Central memory CD8-positive, alpha-beta T cell (primary cell): ENCODE measurements around the gene PCDHB6.
A peak's percentile ranks its signal among the peaks of the same experiment; 100 is the strongest.
"Not testable (repeated sequence)": the region's sequence is repeated elsewhere in the genome, so short reads cannot be mapped to it uniquely, and the experiment has no call there.

Experiments
- ATAC-seq: fragments of 150-1000 bp; cut with Tn5 transposase; replicated peaks from 2 replicates; pipeline ENCODE4 v1.10.0; 2022; ENCODE audit warnings: mild to moderate bottlenecking, moderate FRiP score, moderate number of reproducible peaks; ENCODE audit not compliant: poor library complexity, severe bottlenecking; ENCODE audit errors: extremely low read depth
- DNase-seq, 2 donors: peaks; one replicate each; pipeline ENCODE4 v3.0.0; 2021; ENCODE audit warnings: low spot score in 2 of 2
- H3K27ac Mint-ChIP-seq: one replicate; pipeline ENCODE4 v1.8.0; 2022; ENCODE audit warnings: low read depth, mild to moderate bottlenecking, moderate library complexity, mixed read lengths
- H3K27me3 Mint-ChIP-seq: one replicate; pipeline ENCODE4 v1.8.0; 2022; ENCODE audit warnings: mixed read lengths
- H3K36me3 Mint-ChIP-seq: one replicate; pipeline ENCODE4 v1.8.0; 2022; ENCODE audit warnings: mild to moderate bottlenecking, moderate library complexity, mixed read lengths; ENCODE audit not compliant: insufficient read depth
- H3K4me1 Mint-ChIP-seq: one replicate; pipeline ENCODE4 v1.8.0; 2022; ENCODE audit warnings: mixed read lengths
- H3K4me3 Mint-ChIP-seq: one replicate; pipeline ENCODE4 v1.8.0; 2022; ENCODE audit warnings: mild to moderate bottlenecking, moderate library complexity, mixed read lengths
- H3K9me3 Mint-ChIP-seq: one replicate; pipeline ENCODE4 v1.8.0; 2022; ENCODE audit warnings: mixed read lengths

Gene PCDHB6

DNA sequence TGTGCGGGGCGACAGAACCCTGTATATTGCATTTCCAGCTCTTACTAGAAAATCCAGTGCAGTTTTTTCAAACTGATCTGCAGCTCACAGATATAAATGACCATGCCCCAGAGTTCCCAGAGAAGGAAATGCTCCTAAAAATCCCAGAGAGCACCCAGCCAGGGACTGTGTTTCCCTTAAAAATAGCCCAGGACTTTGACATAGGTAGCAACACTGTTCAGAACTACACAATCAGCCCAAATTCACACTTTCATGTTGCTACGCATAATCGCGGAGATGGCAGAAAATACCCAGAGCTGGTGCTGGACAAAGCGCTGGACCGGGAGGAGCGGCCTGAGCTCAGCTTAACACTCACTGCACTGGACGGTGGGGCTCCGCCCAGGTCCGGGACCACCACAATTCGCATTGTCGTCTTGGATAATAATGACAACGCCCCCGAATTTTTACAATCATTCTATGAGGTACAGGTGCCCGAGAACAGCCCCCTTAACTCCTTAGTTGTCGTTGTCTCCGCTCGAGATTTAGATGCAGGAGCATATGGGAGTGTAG is 14.1 kb upstream of the PCDHB6 start:
- Mint-ChIP-seq H3K27me3 (peaks cover 15% of the 10 kb centered on the region), H3K4me3 (no peak overlapping the region), H3K27ac (no peak overlapping the region), H3K9me3 (peaks cover 11% of the 10 kb centered on the region), H3K36me3 (no peaks in the 10 kb centered on the region), H3K4me1 (peaks cover 7% of the 10 kb centered on the region)
- DNase-seq, result no peak
- no peak for ATAC-seq

DNA sequence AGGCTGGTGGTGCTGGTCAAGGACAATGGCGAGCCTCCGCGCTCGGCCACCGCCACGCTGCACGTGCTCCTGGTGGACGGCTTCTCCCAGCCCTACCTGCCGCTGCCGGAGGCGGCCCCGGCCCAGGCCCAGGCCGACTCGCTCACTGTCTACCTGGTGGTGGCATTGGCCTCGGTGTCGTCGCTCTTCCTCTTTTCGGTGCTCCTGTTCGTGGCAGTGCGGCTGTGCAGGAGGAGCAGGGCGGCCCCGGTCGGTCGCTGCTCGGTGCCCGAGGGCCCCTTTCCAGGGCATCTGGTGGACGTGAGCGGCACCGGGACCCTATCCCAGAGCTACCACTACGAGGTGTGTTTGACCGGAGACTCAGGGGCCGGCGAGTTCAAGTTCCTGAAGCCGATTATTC is 12.5 kb upstream of the PCDHB6 start:
- not testable (repeated sequence) for H3K27ac Mint-ChIP-seq, ATAC-seq, DNase-seq, H3K36me3 Mint-ChIP-seq, H3K4me1 Mint-ChIP-seq, H3K4me3 Mint-ChIP-seq
- H3K9me3 Mint-ChIP-seq, result peaks cover 11% of the 10 kb centered on the region
- H3K27me3 Mint-ChIP-seq, result peaks cover 15% of the 10 kb centered on the region

DNA sequence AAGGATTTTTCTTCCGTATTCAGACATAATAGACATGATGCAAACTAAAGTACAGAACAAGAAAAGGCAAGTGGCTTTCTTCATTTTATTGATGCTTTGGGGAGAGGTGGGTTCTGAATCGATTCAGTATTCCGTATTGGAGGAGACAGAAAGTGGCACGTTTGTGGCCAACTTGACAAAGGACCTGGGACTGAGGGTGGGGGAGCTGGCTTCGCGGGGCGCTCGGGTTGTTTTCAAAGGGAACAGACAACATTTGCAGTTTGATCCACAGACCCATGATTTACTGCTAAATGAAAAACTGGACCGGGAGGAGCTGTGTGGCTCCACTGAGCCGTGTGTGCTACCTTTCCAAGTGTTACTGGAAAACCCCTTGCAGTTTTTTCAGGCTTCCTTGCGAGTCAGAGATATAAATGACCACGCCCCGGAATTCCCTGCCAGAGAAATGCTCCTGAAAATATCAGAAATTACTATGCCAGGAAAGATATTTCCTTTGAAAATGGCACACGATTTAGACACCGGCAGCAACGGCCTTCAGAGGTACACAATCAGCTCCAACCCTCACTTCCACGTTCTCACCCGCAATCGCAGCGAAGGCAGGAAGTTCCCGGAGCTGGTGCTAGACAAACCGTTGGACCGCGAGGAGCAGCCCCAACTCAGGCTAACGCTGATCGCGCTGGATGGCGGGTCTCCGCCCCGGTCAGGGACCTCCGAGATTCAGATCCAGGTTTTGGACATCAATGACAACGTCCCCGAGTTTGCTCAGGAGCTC is 551 bp downstream of the PCDHB6 start:
- DNase-seq (no peak), ATAC-seq (no peak)
- no peaks in the 10 kb centered on the region for H3K36me3 Mint-ChIP-seq
- H3K4me1 Mint-ChIP-seq, result no peaks in the 10 kb centered on the region
- H3K4me3 Mint-ChIP-seq, result no peak overlapping the region
- peaks cover 61% of the 10 kb centered on the region for H3K27me3 Mint-ChIP-seq
- H3K9me3 Mint-ChIP-seq, result peaks cover 6% of the 10 kb centered on the region
- no peak overlapping the region for H3K27ac Mint-ChIP-seq

- DNase-seq, result no peak
- Mint-ChIP-seq H3K4me1 (no peaks in the 10 kb centered on the region), H3K36me3 (no peaks in the 10 kb centered on the region), H3K9me3 (peaks cover 6% of the 10 kb centered on the region), H3K27me3 (peaks cover 61% of the 10 kb centered on the region), H3K27ac (no peak overlapping the region), H3K4me3 (no peak overlapping the region)
- ATAC-seq, result no peak
Measured at GRCh38 chr5:141150993-141151325, 1.1 kb downstream of the PCDHB6 start.

DNA sequence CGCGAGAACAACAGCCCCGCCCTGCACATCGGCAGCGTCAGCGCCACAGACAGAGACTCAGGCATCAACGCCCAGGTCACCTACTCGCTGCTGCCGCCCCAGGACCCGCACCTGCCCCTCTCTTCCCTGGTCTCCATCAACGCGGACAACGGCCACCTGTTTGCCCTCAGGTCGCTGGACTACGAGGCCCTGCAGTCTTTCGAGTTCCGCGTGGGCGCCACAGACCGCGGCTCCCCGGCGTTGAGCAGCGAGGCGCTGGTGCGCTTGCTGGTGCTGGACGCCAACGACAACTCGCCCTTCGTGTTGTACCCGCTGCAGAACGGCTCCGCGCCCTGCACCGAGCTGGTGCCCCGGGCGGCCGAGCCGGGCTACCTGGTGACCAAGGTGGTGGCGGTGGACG is 1.8 kb downstream of the PCDHB6 start:
- DNase-seq, H3K4me3 Mint-ChIP-seq, H3K36me3 Mint-ChIP-seq, ATAC-seq, H3K9me3 Mint-ChIP-seq, H3K27ac Mint-ChIP-seq, H3K4me1 Mint-ChIP-seq: not testable (repeated sequence)
- H3K27me3 Mint-ChIP-seq, result peaks cover 61% of the 10 kb centered on the region

DNA sequence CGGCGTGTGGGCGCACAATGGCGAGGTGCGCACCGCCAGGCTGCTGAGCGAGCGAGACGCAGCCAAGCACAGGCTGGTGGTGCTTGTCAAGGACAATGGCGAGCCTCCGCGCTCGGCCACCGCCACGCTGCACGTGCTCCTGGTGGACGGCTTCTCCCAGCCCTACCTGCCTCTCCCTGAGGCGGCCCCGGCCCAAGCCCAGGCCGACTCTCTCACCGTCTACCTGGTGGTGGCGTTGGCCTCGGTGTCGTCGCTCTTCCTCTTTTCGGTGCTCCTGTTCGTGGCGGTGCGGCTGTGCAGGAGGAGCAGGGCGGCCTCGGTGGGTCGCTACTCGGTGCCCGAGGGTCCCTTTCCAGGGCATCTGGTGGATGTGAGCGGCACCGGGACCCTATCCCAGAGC is 2.2 kb downstream of the PCDHB6 start:
- not testable (repeated sequence) for H3K27ac Mint-ChIP-seq
- H3K27me3 Mint-ChIP-seq, result peaks cover 60% of the 10 kb centered on the region

DNA sequence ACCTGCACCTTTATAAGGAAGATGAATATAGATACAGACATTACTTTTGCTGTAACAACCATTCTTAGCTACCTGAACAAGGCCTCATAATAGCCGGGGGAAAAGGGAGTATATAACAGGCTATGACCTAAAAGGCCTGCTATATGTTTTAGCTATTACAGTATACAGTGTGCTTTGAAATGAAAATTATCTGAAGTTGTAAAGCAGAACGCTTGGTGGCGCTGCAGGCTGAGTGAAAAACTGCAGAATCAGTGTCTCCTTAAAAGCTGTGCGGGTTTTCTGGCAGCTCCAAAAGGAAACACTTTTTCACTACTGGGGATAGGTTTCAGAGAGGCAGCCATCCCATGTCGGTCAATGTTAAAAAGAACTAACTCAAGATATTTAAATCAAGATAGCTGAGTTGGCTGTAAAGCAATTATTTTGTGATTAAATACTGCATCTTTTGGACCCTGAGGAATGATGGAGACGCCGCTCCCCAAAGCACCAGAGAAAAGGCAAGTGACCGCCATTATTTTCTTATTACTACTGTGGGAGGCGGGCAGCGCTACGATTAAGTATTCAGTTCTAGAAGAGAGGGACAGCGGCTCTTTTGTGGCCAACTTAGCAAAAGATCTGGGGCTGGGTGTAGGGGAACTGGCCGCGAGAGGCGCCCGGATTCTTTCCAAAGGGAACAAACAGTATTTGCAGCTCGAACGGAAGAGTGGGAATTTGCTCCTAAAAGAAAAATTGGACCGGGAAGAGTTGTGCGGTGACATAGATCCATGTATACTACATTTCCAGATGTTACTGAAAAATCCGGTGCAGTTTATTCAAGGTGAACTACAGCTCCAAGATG is 5.9 kb downstream of the PCDHB6 start:
- Mint-ChIP-seq H3K36me3 (no peaks in the 10 kb centered on the region), H3K4me3 (no peak overlapping the region), H3K4me1 (no peaks in the 10 kb centered on the region), H3K27ac (no peak overlapping the region), H3K27me3 (peaks cover 54% of the 10 kb centered on the region), H3K9me3 (no peaks in the 10 kb centered on the region)
- DNase-seq (no peak), ATAC-seq (no peak)

More for the DNA sequence above, 2.2 kb downstream of the PCDHB6 start:
- not testable (repeated sequence) for ATAC-seq, DNase-seq, H3K4me1 Mint-ChIP-seq, H3K9me3 Mint-ChIP-seq, H3K36me3 Mint-ChIP-seq, H3K4me3 Mint-ChIP-seq

DNA sequence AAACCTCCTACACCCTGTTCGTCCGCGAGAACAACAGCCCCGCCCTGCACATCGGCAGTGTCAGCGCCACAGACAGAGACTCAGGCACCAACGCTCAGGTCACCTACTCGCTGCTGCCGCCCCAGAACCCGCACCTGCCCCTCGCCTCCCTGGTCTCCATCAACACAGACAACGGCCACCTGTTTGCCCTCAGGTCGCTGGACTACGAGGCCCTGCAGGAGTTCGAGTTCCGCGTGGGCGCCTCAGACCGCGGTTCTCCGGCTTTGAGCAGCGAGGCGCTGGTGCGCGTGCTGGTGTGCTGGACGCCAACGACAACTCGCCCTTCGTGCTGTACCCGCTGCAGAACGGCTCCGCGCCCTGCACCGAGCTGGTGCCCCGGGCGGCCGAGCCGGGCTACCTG is 7.5 kb downstream of the PCDHB6 start:
- ATAC-seq, H3K27ac Mint-ChIP-seq, H3K9me3 Mint-ChIP-seq, H3K4me1 Mint-ChIP-seq, H3K4me3 Mint-ChIP-seq, DNase-seq, H3K36me3 Mint-ChIP-seq: not testable (repeated sequence)
- peaks cover 46% of the 10 kb centered on the region for H3K27me3 Mint-ChIP-seq

DNA sequence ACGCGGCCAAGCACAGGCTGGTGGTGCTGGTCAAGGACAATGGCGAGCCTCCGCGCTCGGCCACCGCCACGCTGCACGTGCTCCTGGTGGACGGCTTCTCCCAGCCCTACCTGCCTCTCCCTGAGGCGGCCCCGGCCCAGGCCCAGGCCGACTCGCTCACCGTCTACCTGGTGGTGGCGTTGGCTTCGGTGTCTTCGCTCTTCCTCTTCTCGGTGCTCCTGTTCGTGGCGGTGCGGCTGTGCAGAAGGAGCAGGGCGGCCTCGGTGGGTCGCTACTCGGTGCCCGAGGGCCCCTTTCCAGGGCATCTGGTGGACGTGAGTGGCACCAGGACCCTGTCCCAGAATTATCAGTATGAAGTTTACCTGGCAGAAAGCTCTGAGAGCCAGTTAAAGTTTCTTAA is 8.0 kb downstream of the PCDHB6 start:
- not testable (repeated sequence) for ATAC-seq, H3K4me1 Mint-ChIP-seq, H3K9me3 Mint-ChIP-seq, H3K4me3 Mint-ChIP-seq, DNase-seq, H3K36me3 Mint-ChIP-seq
- Mint-ChIP-seq H3K27me3 (peaks cover 41% of the 10 kb centered on the region), H3K27ac (peak overlapping the region; percentile 46)

- Mint-ChIP-seq H3K9me3 (no peaks in the 10 kb centered on the region), H3K4me1 (no peaks in the 10 kb centered on the region), H3K27me3 (peaks cover 54% of the 10 kb centered on the region), H3K36me3 (peaks cover 2% of the 10 kb centered on the region), H3K4me3 (no peak within 1 kb of the TSS), H3K27ac (no peak within 1 kb of the TSS)
- DNase-seq (no peak), ATAC-seq (no peak)
Measured at GRCh38 chr5:141172381-141173204, 22.7 kb downstream of the PCDHB6 start, which contains the start of gene PCDHB7. Gene PCDHB7, plus strand, starts transcription at chr5:141172644. Its CDS starts 192 bp downstream, at chr5:141172836.

- not testable (repeated sequence) for H3K4me1 Mint-ChIP-seq, H3K9me3 Mint-ChIP-seq, DNase-seq, ATAC-seq, H3K4me3 Mint-ChIP-seq, H3K27ac Mint-ChIP-seq, H3K36me3 Mint-ChIP-seq
- H3K27me3 Mint-ChIP-seq, result peaks cover 35% of the 10 kb centered on the region
Measured at GRCh38 chr5:141174291-141175104, 24.6 kb downstream of the PCDHB6 start.
